SK-N-SH treated with all-trans-retinoic acid at 6 μM for 48 hours (cell line): Measurements from ENCODE around the gene KRTAP2-3.

Source experiments
- ATAC-seq: fragments of 200-7000 bp; cut with Tn5 transposase; 3 replicates; pipeline ENCODE4 v1.9.1; 2020; ENCODE audit warnings: mild to moderate bottlenecking, moderate library complexity
- ARNTL ChIP-seq: fragments of 450-650 bp; formaldehyde crosslinking; IDR thresholded peaks from 2 replicates; pipeline ENCODE4 v1.5.0; 2020; ENCODE audit warnings: low read depth, mild to moderate bottlenecking, moderate library complexity, borderline replicate concordance
- BACH2 ChIP-seq: fragments of 250-450 bp; sonication (Bioruptor Pico); IDR thresholded peaks from 2 replicates; pipeline ENCODE4 v1.9.0; 2021; ENCODE audit warnings: mild to moderate bottlenecking, borderline replicate concordance
- CREB5 ChIP-seq: fragments of 250-450 bp; sonication (Bioruptor Pico); IDR thresholded peaks from 2 replicates; pipeline ENCODE4 v1.5.1; 2020; ENCODE audit warnings: low read depth, mild to moderate bottlenecking, moderate library complexity
- CSDC2 ChIP-seq: fragments of 250-450 bp; sonication (Bioruptor Pico); IDR thresholded peaks from 2 replicates; pipeline ENCODE4 v1.5.0; 2020; ENCODE audit warnings: mild to moderate bottlenecking, moderate library complexity
- CSRNP3 ChIP-seq: fragments of 250-450 bp; sonication (Bioruptor Pico); IDR thresholded peaks from 2 replicates; pipeline ENCODE4 v1.5.1; 2021; ENCODE audit warnings: mild to moderate bottlenecking, moderate library complexity
- ESRRG ChIP-seq: fragments of 250-450 bp; sonication (Bioruptor Pico); IDR thresholded peaks from 2 replicates; pipeline ENCODE4 v1.6.1; 2021; ENCODE audit warnings: mild to moderate bottlenecking
- ISL1 ChIP-seq: fragments of 250-450 bp; sonication (Bioruptor Pico); IDR thresholded peaks from 2 replicates; pipeline ENCODE4 v2.1.2; 2022; ENCODE audit warnings: mild to moderate bottlenecking, moderate library complexity
- OSR1 ChIP-seq: fragments of 250-450 bp; sonication (Bioruptor Pico); IDR thresholded peaks from 2 replicates; pipeline ENCODE4 v1.8.0; 2022; ENCODE audit warnings: moderate library complexity, mild to moderate bottlenecking, inconsistent platforms
- PATZ1 ChIP-seq: fragments of 250-450 bp; sonication (Bioruptor Pico); IDR thresholded peaks from 2 replicates; pipeline ENCODE4 v1.8.0; 2020; ENCODE audit warnings: mild to moderate bottlenecking, moderate library complexity, borderline replicate concordance
- POU6F1 ChIP-seq: fragments of 250-450 bp; sonication (Bioruptor Pico); IDR thresholded peaks from 2 replicates; pipeline ENCODE4 v1.8.0; 2021; ENCODE audit warnings: low read depth, mild to moderate bottlenecking, moderate library complexity, borderline replicate concordance
- PPARA ChIP-seq: fragments of 250-450 bp; sonication (Bioruptor Pico); IDR thresholded peaks from 2 replicates; pipeline ENCODE4 v1.5.0; 2020; ENCODE audit warnings: mild to moderate bottlenecking, borderline replicate concordance
- TCF4 ChIP-seq: fragments of 250-450 bp; sonication (Bioruptor Pico); IDR thresholded peaks from 2 replicates; pipeline ENCODE4 v1.8.0; 2021; ENCODE audit warnings: mild to moderate bottlenecking, moderate library complexity, borderline replicate concordance
- TSHZ2 ChIP-seq: fragments of 250-450 bp; sonication (Bioruptor Pico); IDR thresholded peaks from 2 replicates; pipeline ENCODE4 v1.5.0; 2020; ENCODE audit warnings: mild to moderate bottlenecking, moderate library complexity
- ZC3H10 ChIP-seq: fragments of 250-450 bp; sonication (Bioruptor Pico); IDR thresholded peaks from 2 replicates; pipeline ENCODE4 v1.5.1; 2021; ENCODE audit warnings: mild to moderate bottlenecking, moderate library complexity
- ZFP3 ChIP-seq: fragments of 250-450 bp; sonication (Bioruptor Pico); IDR thresholded peaks from 2 replicates; pipeline ENCODE4 v1.5.0; 2020; ENCODE audit warnings: mild to moderate bottlenecking, moderate library complexity
- ZFP30 ChIP-seq: fragments of 450-650 bp; formaldehyde crosslinking; IDR thresholded peaks from 2 replicates; pipeline ENCODE4 v1.5.0; 2022; ENCODE audit warnings: mild to moderate bottlenecking, moderate library complexity
- ZNF565 ChIP-seq: fragments of 450-650 bp; formaldehyde crosslinking; conservative IDR thresholded peaks from 2 replicates; pipeline ENCODE4 v1.5.0; 2020; ENCODE audit warnings: low read depth, mild to moderate bottlenecking, moderate library complexity
- ZNF70 ChIP-seq: fragments of 450-650 bp; formaldehyde crosslinking; IDR thresholded peaks from 2 replicates; pipeline ENCODE4 v1.5.0; 2020; ENCODE audit warnings: mild to moderate bottlenecking, moderate library complexity
- ZNF8 ChIP-seq: fragments of 450-650 bp; formaldehyde crosslinking; IDR thresholded peaks from 2 replicates; pipeline ENCODE4 v1.5.0; 2020; ENCODE audit warnings: mild to moderate bottlenecking, moderate library complexity

The KRTAP2-3 gene

GRCh38 chr17:41052566-41052965, 7.3 kb downstream of the KRTAP2-3 start:
- ATAC-seq = no peak
- TF ChIP-seq CREB5 = no peak
- no peak for TF ChIP-seq ZNF8 (CRISPR knock-in tag)
- no peak for TF ChIP-seq TSHZ2 (CRISPR knock-in tag)
- no peak for TF ChIP-seq ZFP3 (CRISPR knock-in tag)
- no peak for TF ChIP-seq POU6F1 (CRISPR knock-in tag)
- TF ChIP-seq OSR1 (CRISPR knock-in tag) = no peak
- no peak for TF ChIP-seq ARNTL (CRISPR knock-in tag)
- no peak for TF ChIP-seq ESRRG (CRISPR knock-in tag)
- no peak for TF ChIP-seq ZNF565 (CRISPR knock-in tag)
- no peak for TF ChIP-seq CSDC2 (CRISPR knock-in tag)
- TF ChIP-seq PPARA = no peak
- no peak for TF ChIP-seq TCF4 (CRISPR knock-in tag)
- TF ChIP-seq ZC3H10 (CRISPR knock-in tag) = no peak

- no peak for ATAC-seq
- TF ChIP-seq ISL1 (CRISPR knock-in tag) (no peak), CSRNP3 (CRISPR knock-in tag) (no peak), OSR1 (CRISPR knock-in tag) (no peak), CREB5 (no peak), PATZ1 (CRISPR knock-in tag) (no peak), ZNF70 (CRISPR knock-in tag) (no peak), BACH2 (CRISPR knock-in tag) (no peak), ARNTL (CRISPR knock-in tag) (no peak), ZC3H10 (CRISPR knock-in tag) (no peak), TCF4 (CRISPR knock-in tag) (no peak), ZFP30 (CRISPR knock-in tag) (no peak), TSHZ2 (CRISPR knock-in tag) (no peak), ZNF8 (CRISPR knock-in tag) (no peak), ZNF565 (CRISPR knock-in tag) (no peak), PPARA (no peak)
Measured at GRCh38 chr17:41049110-41049509, 10.8 kb downstream of the KRTAP2-3 start.
